Measurements from ENCODE around the gene ARL13A. TPM values are rescaled to one million over a fixed set of nuclear protein-coding genes. Genes with fewer than 3 reads are reported as not detected.

Gene ARL13A
- total and polyA plus RNA-seq, 2 donors from 2014 or later, result not detected

- no peak for FAIRE-seq
- Histone ChIP-seq H3K4me3 (ENCODE audit: low read length in 3 of 3) (no peak overlapping the region), H3K27ac (ENCODE audit: low read depth in 2 of 2, low read length in 2 of 2) (no peak overlapping the region), H3K9ac (ENCODE audit: low read length in 3 of 3) (no peak overlapping the region), H3K27me3 (ENCODE audit: control insufficient read depth, insufficient read depth, low read length) (no peaks in the 10 kb centered on the region), H3K36me3 (ENCODE audit: control insufficient read depth in 2 of 3, insufficient read depth in 3 of 3, low read length in 3 of 3) (no peaks in the 10 kb centered on the region), H3K9me3 (ENCODE audit: control insufficient read depth in 2 of 3, insufficient read depth in 1 of 3, low read length in 3 of 3) (no peaks in the 10 kb centered on the region), H3K4me1 (ENCODE audit: control insufficient read depth in 2 of 3, insufficient read depth in 2 of 3, low read depth in 1 of 3, low read length in 3 of 3) (no peaks in the 10 kb centered on the region)
- intact Hi-C loops (cut with DNase I), result no loop called here
- DNase-seq, result no peak
- TF ChIP-seq, protein P1, sequence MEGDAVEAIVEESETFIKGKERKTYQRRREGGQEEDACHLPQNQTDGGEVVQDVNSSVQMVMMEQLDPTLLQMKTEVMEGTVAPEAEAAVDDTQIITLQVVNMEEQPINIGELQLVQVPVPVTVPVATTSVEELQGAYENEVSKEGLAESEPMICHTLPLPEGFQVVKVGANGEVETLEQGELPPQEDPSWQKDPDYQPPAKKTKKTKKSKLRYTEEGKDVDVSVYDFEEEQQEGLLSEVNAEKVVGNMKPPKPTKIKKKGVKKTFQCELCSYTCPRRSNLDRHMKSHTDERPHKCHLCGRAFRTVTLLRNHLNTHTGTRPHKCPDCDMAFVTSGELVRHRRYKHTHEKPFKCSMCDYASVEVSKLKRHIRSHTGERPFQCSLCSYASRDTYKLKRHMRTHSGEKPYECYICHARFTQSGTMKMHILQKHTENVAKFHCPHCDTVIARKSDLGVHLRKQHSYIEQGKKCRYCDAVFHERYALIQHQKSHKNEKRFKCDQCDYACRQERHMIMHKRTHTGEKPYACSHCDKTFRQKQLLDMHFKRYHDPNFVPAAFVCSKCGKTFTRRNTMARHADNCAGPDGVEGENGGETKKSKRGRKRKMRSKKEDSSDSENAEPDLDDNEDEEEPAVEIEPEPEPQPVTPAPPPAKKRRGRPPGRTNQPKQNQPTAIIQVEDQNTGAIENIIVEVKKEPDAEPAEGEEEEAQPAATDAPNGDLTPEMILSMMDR (IDR thresholded peaks at IDR 0.05; ENCODE audit: borderline replicate concordance, extremely low read depth, insufficient read depth), result no peak
Observed at GRCh38 chrX:100935767-100936166, 33.7 kb upstream of the ARL13A start.

- Histone ChIP-seq H3K27ac (ENCODE audit: low read depth in 2 of 2, low read length in 2 of 2) (no peak overlapping the region), H3K4me3 (ENCODE audit: low read length in 3 of 3) (no peak overlapping the region), H3K36me3 (ENCODE audit: control insufficient read depth in 2 of 3, insufficient read depth in 3 of 3, low read length in 3 of 3) (no peaks in the 10 kb centered on the region), H3K27me3 (ENCODE audit: control insufficient read depth, insufficient read depth, low read length) (no peaks in the 10 kb centered on the region), H3K4me1 (ENCODE audit: control insufficient read depth in 2 of 3, insufficient read depth in 2 of 3, low read depth in 1 of 3, low read length in 3 of 3) (no peaks in the 10 kb centered on the region), H3K9me3 (ENCODE audit: control insufficient read depth in 2 of 3, insufficient read depth in 1 of 3, low read length in 3 of 3) (no peaks in the 10 kb centered on the region), H3K9ac (ENCODE audit: low read length in 3 of 3) (no peak overlapping the region)
- DNase-seq (no peak), FAIRE-seq (no peak)
- intact Hi-C loops (cut with DNase I), result no loop called here
- TF ChIP-seq, protein P1 (IDR thresholded peaks at IDR 0.05; ENCODE audit: borderline replicate concordance, extremely low read depth, insufficient read depth), result no peak
Observed at GRCh38 chrX:100939333-100939732, 30.2 kb upstream of the ARL13A start.

DNA sequence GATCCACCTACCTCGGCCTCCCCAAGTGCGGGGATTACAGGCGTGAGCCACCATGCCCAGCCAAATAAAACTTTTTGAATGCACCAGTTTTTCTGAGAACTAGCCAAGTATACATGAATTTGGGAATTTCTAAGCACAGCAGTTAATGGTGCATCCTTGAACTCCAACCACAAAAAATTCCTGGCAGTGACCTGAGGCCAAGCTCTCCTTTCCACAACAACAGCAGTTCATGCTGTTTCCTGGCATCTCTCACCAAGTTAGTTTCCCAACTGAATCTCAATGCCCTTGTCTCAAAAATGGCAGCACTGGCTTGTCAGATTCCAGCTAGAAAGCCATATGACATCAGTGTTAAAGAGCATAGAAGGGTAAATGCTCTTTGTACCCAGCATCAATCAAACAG lies 24.9 kb upstream of the ARL13A start:
- Histone ChIP-seq H3K4me3 (ENCODE audit: low read length in 3 of 3) (no peak overlapping the region), H3K9ac (ENCODE audit: low read length in 3 of 3) (no peak overlapping the region), H3K4me1 (ENCODE audit: control insufficient read depth in 2 of 3, insufficient read depth in 2 of 3, low read depth in 1 of 3, low read length in 3 of 3) (no peaks in the 10 kb centered on the region), H3K36me3 (ENCODE audit: control insufficient read depth in 2 of 3, insufficient read depth in 3 of 3, low read length in 3 of 3) (no peaks in the 10 kb centered on the region), H3K27ac (ENCODE audit: low read depth in 2 of 2, low read length in 2 of 2) (no peak overlapping the region), H3K27me3 (ENCODE audit: control insufficient read depth, insufficient read depth, low read length) (no peaks in the 10 kb centered on the region), H3K9me3 (ENCODE audit: control insufficient read depth in 2 of 3, insufficient read depth in 1 of 3, low read length in 3 of 3) (no peaks in the 10 kb centered on the region)
- FAIRE-seq (no peak), DNase-seq (no peak)
- TF ChIP-seq, protein P1 (IDR thresholded peaks at IDR 0.05; ENCODE audit: borderline replicate concordance, extremely low read depth, insufficient read depth), result no peak
- intact Hi-C loops (cut with DNase I), result no loop called here

DNA sequence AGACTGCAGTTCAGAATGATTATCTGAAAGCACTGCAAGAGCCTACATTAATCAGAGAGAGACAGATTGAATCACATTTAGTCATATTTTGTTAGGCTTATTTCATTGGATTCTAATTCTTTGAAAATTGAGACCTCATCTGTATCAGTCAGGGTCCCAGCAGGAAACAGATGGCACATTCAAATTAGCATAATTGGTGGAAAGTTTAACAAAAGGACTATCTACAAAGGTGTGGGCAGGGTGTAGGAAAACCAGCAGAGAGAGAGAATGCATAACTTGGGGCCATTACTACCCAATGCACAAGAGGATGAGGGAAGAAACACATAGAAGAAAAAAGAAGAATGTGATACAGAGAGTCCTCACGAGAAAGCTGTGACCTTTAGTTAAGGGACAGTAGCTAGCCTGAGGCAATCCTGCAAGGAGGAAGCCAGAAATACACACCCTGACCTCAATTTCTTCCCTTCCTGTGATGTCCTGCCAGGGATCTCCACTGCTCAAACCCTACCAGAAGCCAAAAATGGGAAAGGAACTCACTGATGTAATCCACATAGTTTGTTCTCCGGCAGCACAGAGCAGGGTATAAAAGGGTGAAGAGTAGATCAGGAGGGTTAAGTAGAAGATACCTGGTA lies 23.1 kb upstream of the ARL13A start:
- no peak overlapping the region for H3K9ac ChIP-seq (ENCODE audit: low read length in 3 of 3)
- H3K27ac ChIP-seq (ENCODE audit: low read depth in 2 of 2, low read length in 2 of 2), result no peak overlapping the region
- H3K27me3 ChIP-seq (ENCODE audit: control insufficient read depth, insufficient read depth, low read length), result no peaks in the 10 kb centered on the region
- H3K36me3 ChIP-seq (ENCODE audit: control insufficient read depth in 2 of 3, insufficient read depth in 3 of 3, low read length in 3 of 3), result no peaks in the 10 kb centered on the region
- FAIRE-seq (no peak), DNase-seq (no peak)
- intact Hi-C loops (cut with DNase I), result no loop called here
- TF ChIP-seq, protein P1 (IDR thresholded peaks at IDR 0.05; ENCODE audit: borderline replicate concordance, extremely low read depth, insufficient read depth), result no peak
- no peaks in the 10 kb centered on the region for H3K4me1 ChIP-seq (ENCODE audit: control insufficient read depth in 2 of 3, insufficient read depth in 2 of 3, low read depth in 1 of 3, low read length in 3 of 3)
- H3K4me3 ChIP-seq (ENCODE audit: low read length in 3 of 3), result no peak overlapping the region
- no peaks in the 10 kb centered on the region for H3K9me3 ChIP-seq (ENCODE audit: control insufficient read depth in 2 of 3, insufficient read depth in 1 of 3, low read length in 3 of 3)

Data from kidney (tissue), 14 donors.